ENCODE data around the gene CLMN. TPM values are rescaled to one million over a fixed set of nuclear protein-coding genes. Genes with fewer than 3 reads are reported as not detected.

Gene CLMN
- total RNA-seq, 1 experiment from 2014 or later, result 33.4 TPM

DNA sequence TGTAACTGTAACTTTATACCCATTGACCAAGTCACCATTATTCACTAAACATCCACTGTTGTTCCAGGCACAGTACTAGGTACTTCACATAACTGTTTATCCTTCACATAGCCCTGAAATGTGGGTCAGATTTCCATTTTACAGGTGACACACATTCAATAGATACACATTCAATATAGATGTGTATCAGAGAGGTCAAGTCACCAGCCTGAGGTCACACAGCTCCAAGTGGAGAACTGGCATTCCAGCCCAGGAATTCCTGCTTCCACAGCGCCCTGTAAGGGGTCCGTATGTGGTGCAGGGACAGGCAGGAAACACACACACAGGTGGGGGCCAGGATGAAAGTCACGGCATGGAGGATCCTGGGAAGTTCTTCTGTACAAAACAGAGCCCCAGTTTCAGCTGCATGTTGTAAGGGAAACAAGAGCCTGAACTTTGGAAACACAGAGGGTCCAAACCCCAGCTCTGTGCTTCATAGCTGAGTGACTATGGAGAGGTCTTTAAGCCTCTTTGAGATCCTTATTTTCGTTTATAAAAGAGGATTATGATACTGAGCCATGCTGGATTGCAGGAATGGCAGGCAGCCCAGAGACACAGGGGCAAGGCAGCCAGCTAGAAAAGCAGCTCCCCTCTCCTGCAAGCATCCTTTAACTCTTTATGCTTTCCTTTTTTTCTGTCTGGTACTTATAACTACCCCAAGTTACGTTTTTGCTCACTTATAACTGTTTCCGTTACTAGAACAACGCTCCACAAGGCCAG is 112.1 kb downstream of the CLMN start:
- POLR2A ChIA-PET, result no interaction called here
- CTCF ChIA-PET, result no interaction called here
- Histone ChIP-seq H3K9me3 (ENCODE audit: control insufficient read depth in 1 of 2, insufficient read depth in 1 of 2, low read depth in 1 of 2, low read length in 2 of 2) (peaks cover 7 to 10% of the 10 kb centered on the region in 2 experiments; a peak in 2 of 4 replicates), H3K9ac (ENCODE audit: low read length) (no peak overlapping the region), H3K4me3 (replicated peaks in 1 of 2; ENCODE audit: low read depth in 1 of 2, low read length in 2 of 2) (no peak overlapping the region), H2AFZ (ENCODE audit: low read depth, low read length, poor library complexity, severe bottlenecking) (no peak overlapping the region), H3K4me1 (ENCODE audit: control insufficient read depth in 1 of 2, insufficient read depth in 2 of 2, low read length in 2 of 2) (no peaks in the 10 kb centered on the region), H3K27me3 (ENCODE audit: insufficient read depth, low read length) (no peaks in the 10 kb centered on the region), H3K27ac (ENCODE audit: low read depth, low read length) (no peak overlapping the region), H3K79me2 (ENCODE audit: insufficient read depth, low read length) (no peaks in the 10 kb centered on the region), H3K4me2 (ENCODE audit: low read length) (no peak overlapping the region), H3K9me2 (ENCODE audit: insufficient read depth) (no peaks in the 10 kb centered on the region), H4K20me1 (ENCODE audit: insufficient read depth) (no peaks in the 10 kb centered on the region), H3K36me3 (ENCODE audit: control insufficient read depth in 1 of 2, insufficient read depth in 2 of 2, low read length in 2 of 2) (peaks cover 4 to 25% of the 10 kb centered on the region in 2 experiments)
- RAD21 ChIA-PET (ENCODE audit: low non-redundant PET in 1 of 2, low total read pairs in 2 of 2, uncharacterized antibody in 2 of 2, unreplicated experiment in 2 of 2), result no interaction called here
- DNase-seq (ENCODE audit: low read depth, low spot score) (no peak), ATAC-seq (no peak)
- BruUV-seq (replicated peaks), result no TSS peak
- TF ChIP-seq, protein P1, sequence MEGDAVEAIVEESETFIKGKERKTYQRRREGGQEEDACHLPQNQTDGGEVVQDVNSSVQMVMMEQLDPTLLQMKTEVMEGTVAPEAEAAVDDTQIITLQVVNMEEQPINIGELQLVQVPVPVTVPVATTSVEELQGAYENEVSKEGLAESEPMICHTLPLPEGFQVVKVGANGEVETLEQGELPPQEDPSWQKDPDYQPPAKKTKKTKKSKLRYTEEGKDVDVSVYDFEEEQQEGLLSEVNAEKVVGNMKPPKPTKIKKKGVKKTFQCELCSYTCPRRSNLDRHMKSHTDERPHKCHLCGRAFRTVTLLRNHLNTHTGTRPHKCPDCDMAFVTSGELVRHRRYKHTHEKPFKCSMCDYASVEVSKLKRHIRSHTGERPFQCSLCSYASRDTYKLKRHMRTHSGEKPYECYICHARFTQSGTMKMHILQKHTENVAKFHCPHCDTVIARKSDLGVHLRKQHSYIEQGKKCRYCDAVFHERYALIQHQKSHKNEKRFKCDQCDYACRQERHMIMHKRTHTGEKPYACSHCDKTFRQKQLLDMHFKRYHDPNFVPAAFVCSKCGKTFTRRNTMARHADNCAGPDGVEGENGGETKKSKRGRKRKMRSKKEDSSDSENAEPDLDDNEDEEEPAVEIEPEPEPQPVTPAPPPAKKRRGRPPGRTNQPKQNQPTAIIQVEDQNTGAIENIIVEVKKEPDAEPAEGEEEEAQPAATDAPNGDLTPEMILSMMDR (IDR thresholded peaks at IDR 0.05 in 2 of 3, conservative IDR thresholded peaks at IDR 0.05 in 1 of 3; ENCODE audit: borderline replicate concordance in 1 of 3, insufficient read depth in 1 of 3, low read depth in 2 of 3, low read length in 2 of 3), result no peak
- TF ChIP-seq, protein P2, sequence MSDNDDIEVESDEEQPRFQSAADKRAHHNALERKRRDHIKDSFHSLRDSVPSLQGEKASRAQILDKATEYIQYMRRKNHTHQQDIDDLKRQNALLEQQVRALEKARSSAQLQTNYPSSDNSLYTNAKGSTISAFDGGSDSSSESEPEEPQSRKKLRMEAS (IDR thresholded peaks at IDR 0.05), result no peak
- TF ChIP-seq EGR1 (IDR thresholded peaks at IDR 0.05; ENCODE audit: low read depth) (no peak), EZH2phosphoT487 (IDR thresholded peaks at IDR 0.05; ENCODE audit: borderline replicate concordance) (no peak), TCF7L2 (IDR thresholded peaks at IDR 0.05; ENCODE audit: borderline replicate concordance, extremely low read depth, insufficient read depth, insufficient read length) (no peak), ZFX (IDR thresholded peaks at IDR 0.05) (no peak), ZNF274 (IDR thresholded peaks at IDR 0.05; ENCODE audit: low read depth, low read length) (no peak), ELF1 (IDR thresholded peaks at IDR 0.05; ENCODE audit: borderline replicate concordance, low read depth) (no peak), FOSL1 (IDR thresholded peaks at IDR 0.05; ENCODE audit: low read depth) (no peak), POLR2A (IDR thresholded peaks at IDR 0.05; ENCODE audit: borderline replicate concordance, extremely low read depth, insufficient read depth, insufficient read length) (no peak), CEBPB (IDR thresholded peaks at IDR 0.05; ENCODE audit: low read depth) (no peak), SP1 (IDR thresholded peaks at IDR 0.05; ENCODE audit: low read depth) (no peak), YY1 (IDR thresholded peaks at IDR 0.05; ENCODE audit: extremely low read depth, insufficient replicate concordance, low read depth, low read length) (no peak), CBX3 (IDR thresholded peaks at IDR 0.05; ENCODE audit: low read depth) (no peak), RAD21 (IDR thresholded peaks at IDR 0.05; ENCODE audit: low read depth) (no peak), JUND (IDR thresholded peaks at IDR 0.05) (no peak)
- TF ChIP-seq, protein P3, sequence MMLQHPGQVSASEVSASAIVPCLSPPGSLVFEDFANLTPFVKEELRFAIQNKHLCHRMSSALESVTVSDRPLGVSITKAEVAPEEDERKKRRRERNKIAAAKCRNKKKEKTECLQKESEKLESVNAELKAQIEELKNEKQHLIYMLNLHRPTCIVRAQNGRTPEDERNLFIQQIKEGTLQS (IDR thresholded peaks at IDR 0.05), result no peak
- intact Hi-C loops (cut with micrococcal nuclease), result no loop called here
